CD4-positive, alpha-beta T cell (primary cell): ENCODE data around the gene PCDH8. TPM values are rescaled to one million over a fixed set of nuclear protein-coding genes. Genes with fewer than 3 reads are reported as not detected.

Experiments used
- ATAC-seq: fragments of 200-7000 bp; cut with Tn5 transposase; one replicate; pipeline ENCODE4 v1.10.0; 2022; ENCODE audit warnings: mild to moderate bottlenecking; ENCODE audit not compliant: poor library complexity
- CTCF ChIA-PET: fragments of 350-600 bp; sonication (Branson Sonifier 250); formaldehyde crosslinking; loops from one replicate; lab custom pipeline; 2021; ENCODE audit warnings: antibody characterized with exemption, inconsistent platforms; lab: Charles Lee
- POLR2A ChIA-PET: fragments of 350-600 bp; sonication (Branson Sonifier 250); formaldehyde crosslinking; loops from one replicate; lab custom pipeline; 2021; ENCODE audit warnings: antibody characterized with exemption, inconsistent platforms; lab: Charles Lee
- DNase-seq, 14 experiments: peaks; one replicate each; pipeline ENCODE4 v3.0.0-alpha.2; 2013 to 2020; ENCODE audit warnings: mixed read lengths in 2 of 14
- H3K27ac ChIP-seq, 2 donors: one replicate each; pipeline versions ENCODE4 v1.5.1 to v1.7.0; 2013; ENCODE audit warnings: low read length in 2 of 2, low read depth in 1 of 2, mild to moderate bottlenecking in 1 of 2
- H3K27me3 ChIP-seq, 2 experiments: 1 replicate in 1 of 2; 2 replicates in 1 of 2; pipeline versions ENCODE4 v1.6.1 to v1.7.0; 2013; ENCODE audit warnings: low read length in 2 of 2, control low read depth in 1 of 2, mild to moderate bottlenecking in 1 of 2, moderate library complexity in 1 of 2; ENCODE audit not compliant: insufficient read depth in 2 of 2, control insufficient read depth in 1 of 2
- H3K36me3 ChIP-seq: one replicate; pipeline ENCODE4 v1.6.1; 2013; ENCODE audit warnings: low read length, control low read depth; ENCODE audit not compliant: insufficient read depth
- H3K4me1 ChIP-seq: one replicate; pipeline ENCODE4 v1.6.1; 2013; ENCODE audit warnings: low read length, control low read depth; ENCODE audit not compliant: insufficient read depth
- H3K4me3 ChIP-seq: one replicate; pipeline ENCODE4 v1.5.1; 2013; ENCODE audit warnings: mild to moderate bottlenecking, low read length, moderate library complexity
- H3K9me3 ChIP-seq, 2 experiments: 1 replicate in 1 of 2; 2 replicates in 1 of 2; pipeline versions ENCODE4 v1.6.1 to v1.7.0; 2013; ENCODE audit warnings: low read length in 2 of 2, mild to moderate bottlenecking in 2 of 2, control low read depth in 1 of 2, moderate library complexity in 1 of 2; ENCODE audit not compliant: control insufficient read depth in 1 of 2, insufficient read depth in 1 of 2
- H3K27ac Mint-ChIP-seq: one replicate; pipeline ENCODE4 v1.8.0; 2020; ENCODE audit warnings: mixed read lengths
- H3K27me3 Mint-ChIP-seq: one replicate; pipeline ENCODE4 v1.8.0; 2021; ENCODE audit warnings: mixed read lengths
- H3K36me3 Mint-ChIP-seq: one replicate; pipeline ENCODE4 v1.8.0; 2021; ENCODE audit warnings: low read depth, mixed read lengths
- H3K4me1 Mint-ChIP-seq: one replicate; pipeline ENCODE4 v1.8.0; 2021; ENCODE audit warnings: low read depth, mixed read lengths
- H3K4me3 Mint-ChIP-seq: one replicate; pipeline ENCODE4 v1.8.0; 2020; ENCODE audit warnings: mild to moderate bottlenecking, mixed read lengths
- H3K9me3 Mint-ChIP-seq: one replicate; pipeline ENCODE4 v1.8.0; 2020; ENCODE audit warnings: mixed read lengths
- CTCF ChIP-seq: fragments of 200-600 bp; IDR thresholded peaks from one replicate; pipeline ENCODE4 v1.8.0; 2022; ENCODE audit warnings: antibody characterized with exemption, mild to moderate bottlenecking
- intact Hi-C, 2 experiments: fragments of 100-400 bp; cut with DNase I in 1 of 2; cut with micrococcal nuclease in 1 of 2; formaldehyde crosslinking; loops; one replicate each; pipeline versions ENCODE4 v1.15.1 to v1.9.0; 2023 to 2025; cut with DNase I, micrococcal nuclease
- total RNA-seq, 174 experiments: library from RNA in 2 of 174; stranded (reverse) in 2 of 174; gene quantifications; one replicate each; pipeline ENCODE4 v1.2.3 and lab custom pipeline; 2021 to 2026

Gene PCDH8
- total RNA-seq, 2 experiments from 2014 or later, result not detected

GRCh38 chr13:52804202-52804641 is 44.2 kb downstream of the PCDH8 start:
- no peaks in the 10 kb centered on the region for H3K4me1 ChIP-seq
- Mint-ChIP-seq H3K36me3 (no peaks in the 10 kb centered on the region), H3K4me3 (no peak overlapping the region), H3K27me3 (peaks cover 48% of the 10 kb centered on the region), H3K27ac (no peak overlapping the region), H3K9me3 (no peaks in the 10 kb centered on the region), H3K4me1 (no peaks in the 10 kb centered on the region)
- no peak overlapping the region for H3K27ac ChIP-seq
- peaks cover 0 to 12% of the 10 kb centered on the region in 2 experiments for H3K27me3 ChIP-seq
- H3K9me3 ChIP-seq, result peaks cover 0 to 3% of the 10 kb centered on the region in 2 experiments
- H3K36me3 ChIP-seq, result no peaks in the 10 kb centered on the region
- no peak overlapping the region for H3K4me3 ChIP-seq
- TF ChIP-seq CTCF, result no peak
- intact Hi-C loops, result no loop called here
- no peak for DNase-seq
- ChIA-PET CTCF (no interaction called here), POLR2A (no interaction called here)
- no peak for ATAC-seq

GRCh38 chr13:52800856-52801255 is 47.6 kb downstream of the PCDH8 start:
- Mint-ChIP-seq H3K4me1 (no peaks in the 10 kb centered on the region), H3K36me3 (no peaks in the 10 kb centered on the region), H3K9me3 (no peaks in the 10 kb centered on the region), H3K4me3 (no peak overlapping the region), H3K27ac (no peak overlapping the region), H3K27me3 (peaks cover 57% of the 10 kb centered on the region)
- peaks cover 0 to 8% of the 10 kb centered on the region in 2 experiments for H3K27me3 ChIP-seq
- CTCF ChIA-PET, result no interaction called here
- no peak for TF ChIP-seq CTCF
- H3K36me3 ChIP-seq, result no peaks in the 10 kb centered on the region
- H3K27ac ChIP-seq, result no peak overlapping the region
- peaks cover 0 to 3% of the 10 kb centered on the region in 2 experiments for H3K9me3 ChIP-seq
- intact Hi-C loops, result no loop called here
- H3K4me3 ChIP-seq, result no peak overlapping the region
- no peak for ATAC-seq
- DNase-seq, result no peak
- H3K4me1 ChIP-seq, result no peaks in the 10 kb centered on the region
- POLR2A ChIA-PET, result no interaction called here

DNA sequence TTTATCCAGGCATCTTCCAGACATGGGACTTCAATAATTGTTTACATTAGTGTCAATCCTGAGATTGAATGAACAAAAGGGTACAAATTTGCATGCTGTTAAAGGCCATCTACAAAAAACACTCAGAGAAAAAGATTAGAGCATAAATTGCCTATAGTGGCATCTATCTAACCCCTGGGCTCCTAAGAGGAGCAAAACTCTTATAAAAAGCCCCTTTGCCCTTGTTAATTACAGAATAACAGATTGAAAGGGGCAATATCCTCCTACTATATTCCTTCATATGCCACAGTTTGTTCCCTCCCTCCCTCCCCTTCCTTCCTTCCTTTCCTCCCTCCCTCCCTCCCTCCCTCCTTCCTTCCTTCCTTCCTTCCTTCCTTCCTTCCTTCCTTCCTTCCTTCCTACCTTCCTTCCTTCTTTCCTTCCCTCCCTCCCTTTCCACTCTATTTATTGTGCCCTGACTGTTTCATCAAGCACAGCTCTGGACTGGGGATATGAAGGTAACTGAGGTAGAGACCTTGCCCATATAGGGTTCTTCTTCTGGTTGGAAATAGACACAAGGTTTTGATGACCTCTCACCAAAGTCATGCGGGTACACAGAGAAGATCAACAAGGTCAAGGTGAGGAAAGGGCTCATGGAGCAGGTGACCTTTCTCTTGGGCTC is 49.5 kb downstream of the PCDH8 start:
- H3K4me3 ChIP-seq, result no peak overlapping the region
- no peak overlapping the region for H3K27ac ChIP-seq
- no peak overlapping the region for H3K4me3 Mint-ChIP-seq
- H3K27me3 ChIP-seq, result peaks cover 0 to 8% of the 10 kb centered on the region in 2 experiments
- POLR2A ChIA-PET, result no interaction called here
- peaks cover 57% of the 10 kb centered on the region for H3K27me3 Mint-ChIP-seq
- no peaks in the 10 kb centered on the region for H3K36me3 ChIP-seq
- H3K9me3 ChIP-seq, result peaks cover 0 to 3% of the 10 kb centered on the region in 2 experiments
- no peaks in the 10 kb centered on the region for H3K4me1 ChIP-seq
- CTCF ChIA-PET, result no interaction called here
- no peaks in the 10 kb centered on the region for H3K9me3 Mint-ChIP-seq
- no peaks in the 10 kb centered on the region for H3K36me3 Mint-ChIP-seq
- no peaks in the 10 kb centered on the region for H3K4me1 Mint-ChIP-seq
- intact Hi-C loops, result no loop called here
- TF ChIP-seq CTCF, result no peak
- ATAC-seq (no peak), DNase-seq (no peak)
- no peak overlapping the region for H3K27ac Mint-ChIP-seq
